ENCODE data around the gene AAMDC. TPM values are rescaled to one million over a fixed set of nuclear protein-coding genes. Genes with fewer than 3 reads are reported as not detected.

The AAMDC gene
- total RNA-seq, 1 experiment from 2014 or later: 20.7 TPM

- no peak overlapping the region for H2BK120ac ChIP-seq (ENCODE audit: low read depth, low read length, poor library complexity, severe bottlenecking)
- no peaks in the 10 kb centered on the region for H3K9me3 ChIP-seq (ENCODE audit: control insufficient read depth, low read depth, low read length)
- no peak for TF ChIP-seq CTCF (conservative IDR thresholded peaks at IDR 0.05)
- H3T11ph ChIP-seq (ENCODE audit: low read length): no peak overlapping the region
- H4K8ac ChIP-seq (replicated peaks; ENCODE audit: insufficient read length, low read depth, low read length): no peak overlapping the region
- no peak overlapping the region for H2AFZ ChIP-seq (ENCODE audit: low read length)
- H3K79me2 ChIP-seq (ENCODE audit: insufficient read depth, low read length): peaks cover 4% of the 10 kb centered on the region; the same call in 1 of the 2 replicates
- H3K23me2 ChIP-seq (ENCODE audit: insufficient read length, low read depth, low read length, poor library complexity, severe bottlenecking): no peaks in the 10 kb centered on the region
- H3K4ac ChIP-seq (ENCODE audit: low read depth, low read length): no peak overlapping the region
- no peak overlapping the region for H4K91ac ChIP-seq (ENCODE audit: insufficient read length, low read depth, low read length)
- H3K23ac ChIP-seq (ENCODE audit: insufficient read length, low read depth, low read length): no peak overlapping the region
- no peaks in the 10 kb centered on the region for H3K27me3 ChIP-seq (ENCODE audit: insufficient read depth, low read length)
- H2BK5ac ChIP-seq (ENCODE audit: insufficient read length, low read length): no peak overlapping the region
- H3K56ac ChIP-seq (ENCODE audit: insufficient read length, low read depth, low read length): no peak overlapping the region
- no peak overlapping the region for H4K5ac ChIP-seq (ENCODE audit: insufficient read length, low read depth, low read length)
- Mint-ChIP-seq H3K9me3 (no peaks in the 10 kb centered on the region), H3K4me3 (no peak overlapping the region), H3K27me3 (ENCODE audit: low read depth) (no peaks in the 10 kb centered on the region), H3K36me3 (ENCODE audit: insufficient read depth in 1 of 3, low read depth in 3 of 3) (peaks cover 3 to 15% (median 12%) of the 10 kb centered on the region in 3 experiments; a peak in 6 of 7 replicates), H3K4me1 (peaks cover 8 to 22% of the 10 kb centered on the region in 2 experiments), H3K27ac (no peak overlapping the region; a peak in 1 of 7 replicates)
- H3K27ac ChIP-seq (ENCODE audit: insufficient read length, low read depth, low read length): no peak overlapping the region
- no peak overlapping the region for H2BK15ac ChIP-seq (ENCODE audit: low read depth, low read length)
- no peak overlapping the region for H3K9ac ChIP-seq (ENCODE audit: extremely low read depth, insufficient read length, low read length)
- H3K14ac ChIP-seq (ENCODE audit: insufficient read depth, low read length): no peak overlapping the region
- H2BK12ac ChIP-seq (ENCODE audit: insufficient read length, low read depth, low read length): no peak overlapping the region
- H2AK5ac ChIP-seq (ENCODE audit: insufficient read length, low read length): no peak overlapping the region
- H3K18ac ChIP-seq (ENCODE audit: insufficient read length, low read depth, low read length): no peak overlapping the region
- H4K20me1 ChIP-seq (ENCODE audit: control insufficient read depth, insufficient read depth, insufficient read length): no peaks in the 10 kb centered on the region
- no peaks in the 10 kb centered on the region for H3K4me1 ChIP-seq (ENCODE audit: insufficient read depth, low read length)
- H3K4me2 ChIP-seq (ENCODE audit: insufficient read depth, insufficient read length, low read length): no peak overlapping the region
- WGBS (ENCODE audit: extremely low coverage, insufficient read length, low lambda C conversion rate): no CpG with 5 or more reads among the region's 1 CpG
- no peak for DNase-seq
- no peak overlapping the region for H2BK20ac ChIP-seq (ENCODE audit: low read depth, low read length, poor library complexity, severe bottlenecking)
- peaks cover 13% of the 10 kb centered on the region for H3K79me1 ChIP-seq (ENCODE audit: insufficient read depth, low read depth, low read length, poor library complexity, severe bottlenecking)
Observed at GRCh38 chr11:77778118-77778517, 42.8 kb upstream of the AAMDC start.

Measured in H9 (cell line).